Tongue (tissue), 2 donors: ENCODE data around the gene CHCHD10. TPM values are rescaled to one million over a fixed set of nuclear protein-coding genes. Genes with fewer than 3 reads are reported as not detected.
"Not testable (repeated sequence)": the region's sequence is repeated elsewhere in the genome, so short reads cannot be mapped to it uniquely, and the experiment has no call there.

Experiments
- DNase-seq: peaks from one replicate; pipeline ENCODE4 v3.0.0-alpha.2; 2015
- total RNA-seq: library from RNA; depleted of rRNA; stranded (reverse); fragments of >200 nt; gene quantifications from one replicate; pipeline ENCODE4 v1.2.3, GENCODE V29; 2014

The CHCHD10 gene
- total RNA-seq, 1 donor from 2014 or later, result 6.4 TPM

DNA sequence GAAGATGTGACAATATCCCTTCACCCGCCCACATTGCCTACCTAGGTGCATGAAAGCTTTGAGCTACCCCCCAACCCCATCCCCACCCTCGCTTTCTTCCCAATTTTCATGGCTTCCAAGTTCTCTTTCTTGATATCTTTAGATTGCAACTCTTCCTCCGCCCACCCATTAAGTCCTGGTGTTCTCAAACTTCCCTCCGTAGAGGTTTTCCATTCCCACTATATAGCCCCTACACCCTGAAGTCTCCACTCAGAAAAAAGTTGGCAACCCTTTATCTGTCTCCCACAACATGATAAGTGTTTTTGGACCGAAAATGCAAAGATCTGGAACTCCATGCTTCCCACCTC is 17.4 kb downstream of the CHCHD10 start:
- no peak for DNase-seq

- peak; percentile 64 for DNase-seq
Observed at GRCh38 chr22:23749841-23750301, 17.9 kb downstream of the CHCHD10 start.

GRCh38 chr22:23745791-23746190 is 22.0 kb downstream of the CHCHD10 start:
- no peak for DNase-seq

DNA sequence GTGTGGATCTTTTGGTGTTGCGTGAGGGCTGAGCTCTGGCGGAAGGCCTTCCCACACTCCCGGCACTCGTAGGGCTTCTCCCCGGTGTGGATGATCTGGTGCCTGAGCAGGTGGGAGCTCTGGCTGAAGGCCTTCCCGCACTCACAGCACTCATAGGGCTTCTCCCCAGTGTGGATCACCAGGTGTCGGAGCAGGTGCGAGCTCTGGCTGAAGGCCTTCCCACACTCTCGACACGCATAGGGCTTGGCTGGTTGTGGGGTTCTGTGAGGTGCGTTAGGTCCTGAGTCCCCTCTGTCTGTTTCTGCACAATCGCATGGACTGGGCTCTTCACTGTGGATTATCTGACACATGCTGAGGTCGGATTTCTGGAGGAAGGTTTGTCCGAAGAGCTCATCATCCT is 23.3 kb downstream of the CHCHD10 start:
- DNase-seq, result no peak

DNA sequence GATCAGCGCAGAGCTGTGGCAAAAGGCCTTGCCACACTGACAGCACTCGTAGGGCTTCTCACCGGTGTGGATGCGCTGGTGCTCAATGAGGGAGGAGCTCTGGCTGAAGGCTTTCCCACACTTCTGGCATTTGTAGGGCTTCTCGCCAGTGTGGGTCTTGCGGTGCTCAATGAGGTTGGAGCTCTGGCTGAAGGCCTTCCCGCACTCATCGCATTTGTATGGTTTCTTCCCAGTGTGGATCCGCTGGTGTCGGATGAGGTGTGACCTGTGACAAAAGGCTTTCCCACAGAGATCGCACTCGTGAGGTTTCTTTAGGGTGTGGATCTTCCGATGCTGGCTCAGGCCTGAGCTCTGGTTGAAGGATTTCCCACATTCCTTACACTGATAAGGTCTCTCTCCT is 23.8 kb downstream of the CHCHD10 start:
- DNase-seq, result no peak

- DNase-seq, result peak; percentile 90
Observed at GRCh38 chr22:23743303-23743705, 24.5 kb downstream of the CHCHD10 start.

DNA sequence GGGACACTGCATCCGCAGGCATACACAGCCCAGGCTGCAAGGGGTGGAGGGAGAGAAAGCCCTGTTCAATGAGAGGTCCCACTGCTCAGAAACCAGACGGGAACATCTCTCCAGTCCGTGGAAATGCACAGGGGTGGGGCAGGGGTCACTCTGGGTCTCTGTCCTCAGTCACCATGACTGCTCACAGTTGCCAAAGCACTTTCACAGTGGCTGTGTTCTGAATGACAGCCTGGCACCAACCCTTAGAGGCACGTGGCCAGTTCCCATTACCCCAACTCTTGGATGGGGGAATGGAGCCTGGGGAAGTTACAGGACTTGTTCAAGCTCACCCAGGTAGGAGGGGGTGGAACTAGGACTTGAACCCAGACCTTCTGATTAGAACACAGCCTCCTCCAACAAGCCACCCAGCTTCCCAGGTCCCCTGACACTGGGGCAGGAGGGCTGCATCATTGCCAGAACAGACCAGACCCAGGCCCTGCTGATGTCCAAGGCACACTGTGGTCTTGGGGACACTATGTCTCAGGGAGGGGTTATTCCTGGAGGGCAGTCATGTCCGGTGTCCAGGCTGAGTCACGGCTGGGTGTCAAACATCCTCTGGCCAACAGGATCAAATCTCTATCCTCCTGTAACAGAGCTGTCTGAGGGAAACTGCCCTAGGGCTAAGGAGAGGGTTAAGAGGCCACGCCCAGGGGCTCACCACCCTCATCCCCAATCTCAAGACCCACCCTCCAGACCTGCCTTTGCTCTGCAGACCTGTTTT is 25.1 kb downstream of the CHCHD10 start:
- no peak for DNase-seq

DNA sequence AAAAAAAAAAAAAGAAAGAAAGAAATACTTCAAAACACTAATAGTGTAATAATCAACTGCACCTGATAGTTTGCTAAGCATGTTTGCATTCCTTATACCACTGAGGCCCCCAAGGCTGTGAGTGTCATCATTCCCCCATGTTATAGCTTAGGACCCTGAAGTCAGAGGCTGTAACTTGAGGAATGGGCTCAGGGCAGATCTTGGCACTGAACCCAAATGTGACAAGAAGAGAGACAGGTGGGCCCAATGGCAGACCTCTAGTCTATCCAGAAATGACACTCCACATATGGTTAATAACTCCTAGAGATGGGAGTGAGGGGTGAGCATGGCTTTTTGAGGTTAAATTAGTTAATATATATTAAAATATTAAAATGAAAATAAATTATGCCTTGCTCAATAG is 30.1 kb downstream of the CHCHD10 start:
- DNase-seq, result peak; percentile 48

DNA sequence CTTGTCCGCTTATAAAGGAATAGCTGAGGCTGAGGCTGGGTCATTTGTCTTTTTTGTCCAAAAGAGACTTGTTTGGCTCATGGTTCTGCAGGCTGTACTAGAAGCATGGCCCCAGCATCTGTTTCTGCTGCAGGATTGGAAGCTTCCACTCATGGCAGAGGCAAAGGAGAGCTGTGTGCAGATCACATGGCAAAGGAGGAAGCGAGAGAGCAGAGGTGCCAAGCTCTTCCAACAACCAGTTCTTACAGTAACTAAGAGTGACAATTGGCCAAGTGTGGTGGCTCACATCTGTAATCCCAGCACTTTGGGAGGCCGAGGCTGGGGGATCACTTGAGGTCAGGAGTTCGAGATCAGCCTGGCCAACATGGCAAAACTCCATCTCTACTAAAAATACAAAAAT is 39.7 kb downstream of the CHCHD10 start:
- not testable (repeated sequence) for DNase-seq

- peak; percentile 25 for DNase-seq
Observed at GRCh38 chr22:23722724-23723123, 45.0 kb downstream of the CHCHD10 start.

DNA sequence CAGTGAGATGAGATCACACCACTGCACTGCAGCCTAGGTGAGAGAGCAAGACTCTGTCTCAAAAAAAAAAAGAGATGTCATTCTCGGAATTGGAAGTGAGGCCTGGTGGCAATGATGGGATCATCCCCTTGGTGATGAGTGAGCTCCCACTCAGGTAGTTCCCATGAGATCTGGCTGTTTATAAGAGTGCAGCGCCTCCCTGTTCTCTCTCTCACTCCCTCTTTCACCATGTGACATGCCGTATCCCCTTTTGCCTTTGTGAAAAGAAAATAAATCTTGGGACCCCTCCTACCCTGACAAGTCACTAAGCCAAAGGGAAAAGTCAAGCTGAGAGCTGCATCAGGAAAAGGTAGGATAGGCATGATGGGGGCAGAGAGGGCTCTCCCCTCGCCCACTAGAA is 45.6 kb downstream of the CHCHD10 start:
- DNase-seq, result no peak

GRCh38 chr22:23720855-23721254 is 46.9 kb downstream of the CHCHD10 start:
- DNase-seq, result no peak

DNA sequence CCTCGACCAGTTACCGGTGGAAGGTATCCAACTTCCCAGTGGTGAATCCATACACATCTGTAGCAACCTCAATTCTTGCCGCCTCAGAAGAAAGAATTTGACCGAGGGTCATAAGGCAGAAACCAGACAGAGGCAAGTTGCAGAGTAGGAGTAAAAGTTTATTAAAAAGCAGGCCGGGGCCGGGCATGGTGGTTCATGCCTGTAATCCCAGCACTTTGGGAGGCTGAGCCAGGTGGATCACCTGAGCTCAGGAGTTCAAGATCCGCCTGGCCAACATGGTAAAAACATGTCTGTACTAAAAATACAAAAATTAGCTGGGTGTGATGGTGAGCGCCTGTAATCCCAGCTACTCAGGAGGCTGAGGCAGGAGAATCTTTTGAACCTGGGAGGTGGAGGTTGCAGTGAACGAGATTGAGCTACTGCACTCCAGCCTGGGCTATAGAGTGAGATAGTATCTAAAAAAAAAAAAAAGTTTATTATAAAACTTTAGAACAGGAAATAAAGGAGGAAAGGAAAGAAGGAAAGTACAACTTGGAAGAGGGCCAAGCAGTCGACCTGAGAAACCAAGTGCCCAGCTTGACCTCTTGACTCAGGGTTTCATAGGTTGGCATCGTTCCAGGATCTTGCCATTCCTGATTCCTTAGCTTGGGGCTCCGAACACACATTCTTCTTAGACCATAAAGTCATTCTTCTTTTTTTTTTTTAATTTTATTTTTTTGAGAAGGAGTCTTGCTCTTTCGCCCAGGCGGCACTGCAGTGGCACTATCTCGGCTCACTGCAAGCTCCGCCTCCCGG is 49.2 kb downstream of the CHCHD10 start:
- no peak for DNase-seq

DNA sequence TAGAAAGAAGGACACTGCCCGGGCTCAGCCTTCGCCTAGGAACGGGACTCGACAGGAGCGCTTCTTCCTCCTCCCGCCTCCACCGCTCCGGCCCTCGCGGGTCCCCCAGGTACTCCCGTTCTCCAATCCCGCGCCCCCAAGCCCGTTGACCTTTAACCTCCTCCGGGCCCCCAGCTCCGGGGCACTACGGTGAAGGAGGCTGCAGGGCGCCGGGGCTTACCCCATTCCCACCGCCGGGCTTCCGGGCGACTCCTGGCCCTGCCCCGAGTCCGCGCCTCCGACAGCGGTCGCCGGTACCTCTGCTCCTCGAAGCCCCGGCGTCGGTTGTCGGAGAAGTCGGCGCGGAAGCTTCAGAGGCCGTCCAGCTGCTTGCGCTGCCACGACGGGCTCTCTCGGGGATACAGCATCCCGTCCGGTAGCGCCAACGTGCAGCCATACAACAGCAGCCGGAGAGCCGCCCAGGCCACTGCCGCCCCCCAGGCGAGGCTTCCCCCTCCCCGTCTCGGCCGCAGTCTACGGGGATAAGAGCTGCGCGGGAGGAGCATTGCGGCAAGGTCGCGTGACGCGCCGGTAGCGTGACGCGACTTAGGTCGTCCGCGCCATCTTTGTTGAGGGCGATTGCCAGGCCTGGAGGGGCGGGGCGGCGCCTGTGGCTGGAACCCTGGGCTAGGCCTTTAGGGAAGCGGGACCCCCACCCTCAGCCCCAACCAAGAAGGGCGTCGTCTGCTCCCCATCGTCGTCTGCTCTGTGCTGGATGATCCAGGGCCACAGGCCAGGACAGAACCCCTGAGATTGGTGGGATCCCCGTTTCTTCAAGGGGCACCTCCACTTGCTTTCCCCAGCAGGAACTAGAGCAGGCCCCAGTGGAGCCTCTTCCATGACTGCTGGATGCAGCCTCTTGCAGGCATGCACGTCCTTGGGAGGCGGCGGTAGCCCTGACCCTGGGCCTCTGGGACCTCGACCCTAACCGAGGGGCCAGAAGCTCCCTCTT is 50.7 kb downstream of the CHCHD10 start:
- peak; percentile 94 for DNase-seq

Other genes with a start within 250 kb of the CHCHD10 start
- 1.5 TPM for gene IGLL1, start 187.7 kb downstream of the CHCHD10 start, total RNA-seq
- 0.41 TPM for gene DRICH1, start 135.7 kb downstream of the CHCHD10 start, total RNA-seq
- gene RGL4, start 77.0 kb downstream of the CHCHD10 start, total RNA-seq, result not detected
- gene ZNF70, start 16.9 kb downstream of the CHCHD10 start, total RNA-seq, result 4.6 TPM
- gene VPREB3, start 13.5 kb downstream of the CHCHD10 start, total RNA-seq, result 1.7 TPM
- gene C22orf15, start 5.0 kb downstream of the CHCHD10 start, total RNA-seq, result not detected
- 10.8 TPM for gene MMP11, start 4.9 kb upstream of the CHCHD10 start, total RNA-seq
- 22.1 TPM for gene SMARCB1, start 19.0 kb upstream of the CHCHD10 start, total RNA-seq
- 0.10 TPM for gene DERL3, start 71.0 kb upstream of the CHCHD10 start, total RNA-seq
- 8.2 TPM for gene SLC2A11, start 89.9 kb upstream of the CHCHD10 start, total RNA-seq
- gene MIF, start 126.4 kb upstream of the CHCHD10 start, total RNA-seq, result 74.0 TPM
- gene GSTT2B, start 193.2 kb upstream of the CHCHD10 start, total RNA-seq, result 5.8 TPM
- not detected for gene DDTL, start 198.9 kb upstream of the CHCHD10 start, total RNA-seq
- gene DDT, start 206.5 kb upstream of the CHCHD10 start, total RNA-seq, result 72.2 TPM
- not detected for gene GSTT2, start 212.2 kb upstream of the CHCHD10 start, total RNA-seq
- gene GSTT4, start 237.5 kb upstream of the CHCHD10 start, total RNA-seq, result not detected
- gene CABIN1, start 243.3 kb upstream of the CHCHD10 start, total RNA-seq, result 42.3 TPM